SK-N-SH (cell line): ENCODE measurements around the gene SYCE1. TPM values are rescaled to one million over a fixed set of nuclear protein-coding genes. Genes with fewer than 3 reads are reported as not detected.
"Not testable (repeated sequence)": the region's sequence is repeated elsewhere in the genome, so short reads cannot be mapped to it uniquely, and the experiment has no call there.

Experiments used
- CTCF ChIA-PET: fragments of 300-600, 350-600 bp; formaldehyde crosslinking; extraction: SDS; loops from one replicate; lab custom pipeline; 2021; lab: Yijun Ruan, JAX
- POLR2A ChIA-PET: fragments of 350-600 bp; sonication (Branson Sonifier 250); formaldehyde crosslinking; extraction: SDS; loops from one replicate; lab custom pipeline; 2020; ENCODE audit warnings: antibody characterized with exemption, inconsistent platforms; lab: Yijun Ruan, JAX
- DNase-seq: peaks from one replicate; pipeline ENCODE4 v3.0.0; 2012
- H2AFZ ChIP-seq: fragments of 200-600 bp; sonication (generic); 2 replicates; pipeline ENCODE4 v1.8.1; 2016; ENCODE audit warnings: antibody characterized with exemption, mild to moderate bottlenecking, low read depth
- H3F3A ChIP-seq: fragments of 200-600 bp; sonication (generic); replicated peaks from 2 replicates; pipeline ENCODE3; 2016; ENCODE audit warnings: antibody characterized with exemption, mild to moderate bottlenecking; ENCODE audit not compliant: insufficient read depth
- H3K27ac ChIP-seq, 2 experiments: fragments of 200-500 bp in 1 of 2; fragments of 200-600 bp in 1 of 2; sonication (Bioruptor generic) in 1 of 2; sonication (generic), shearing (Covaris generic) in 1 of 2; 2 replicates each; pipeline versions ENCODE4 v1.5.1 to v1.6.1; 2014 to 2016; ENCODE audit warnings: low read depth in 2 of 2, inconsistent platforms in 1 of 2, low read length in 1 of 2, mild to moderate bottlenecking in 1 of 2, mixed read lengths in 1 of 2
- H3K27me3 ChIP-seq: fragments of 200-600 bp; sonication (generic), shearing (Covaris generic); 2 replicates; pipeline ENCODE4 v1.6.1; 2016; ENCODE audit warnings: mixed run types; ENCODE audit not compliant: insufficient read depth
- H3K36me3 ChIP-seq, 2 experiments: fragments of 200-500 bp in 1 of 2; fragments of 200-600 bp in 1 of 2; sonication (Bioruptor generic) in 1 of 2; sonication (generic) in 1 of 2; replicated peaks in 1 of 2; 2 replicates each; pipeline versions ENCODE3 to v1.5.1; 2014 to 2016; ENCODE audit warnings: low read length in 1 of 2, mild to moderate bottlenecking in 1 of 2; ENCODE audit not compliant: insufficient read depth in 2 of 2, control insufficient read depth in 1 of 2
- H3K4me1 ChIP-seq, 2 experiments: fragments of 200-500 bp in 1 of 2; fragments of 200-600 bp in 1 of 2; sonication (Bioruptor generic) in 1 of 2; sonication (generic), shearing (Covaris generic) in 1 of 2; 2 replicates each; pipeline versions ENCODE4 v1.5.1 to v1.6.1; 2014 to 2016; ENCODE audit warnings: low read depth in 1 of 2, low read length in 1 of 2, mixed run types in 1 of 2; ENCODE audit not compliant: insufficient read depth in 2 of 2, control insufficient read depth in 1 of 2
- H3K4me2 ChIP-seq: fragments of 200-600 bp; sonication (generic), shearing (Covaris generic); 2 replicates; pipeline ENCODE4 v1.6.1; 2017; ENCODE audit warnings: mixed run types
- H3K4me3 ChIP-seq, 2 experiments: fragments of 200-500 bp in 1 of 2; fragments of 200-600 bp in 1 of 2; sonication (Bioruptor generic) in 1 of 2; sonication (generic), shearing (Covaris generic) in 1 of 2; 2 replicates each; pipeline versions ENCODE4 v1.5.1 to v1.8.1; 2014 to 2016; ENCODE audit warnings: low read depth in 2 of 2, inconsistent platforms in 1 of 2, low read length in 1 of 2, mild to moderate bottlenecking in 1 of 2, mixed read lengths in 1 of 2, moderate library complexity in 1 of 2
- H3K79me2 ChIP-seq: fragments of 200-600 bp; sonication (generic); 2 replicates; pipeline ENCODE4 v1.8.1; 2017; ENCODE audit warnings: mild to moderate bottlenecking; ENCODE audit not compliant: insufficient read depth
- H3K9ac ChIP-seq: fragments of 200-600 bp; sonication (generic); 2 replicates; pipeline ENCODE4 v1.6.1; 2017; ENCODE audit warnings: mixed run types
- H3K9me2 ChIP-seq: fragments of 200-600 bp; sonication (generic); 2 replicates; pipeline ENCODE4 v1.6.1; 2017; ENCODE audit warnings: mixed run types
- H3K9me3 ChIP-seq: fragments of 200-600 bp; sonication (generic); 2 replicates; pipeline ENCODE4 v1.6.1; 2017; ENCODE audit warnings: mixed run types, mild to moderate bottlenecking, moderate library complexity
- H4K20me1 ChIP-seq: fragments of 200-600 bp; sonication (generic); 2 replicates; pipeline ENCODE4 v1.6.1; 2017; ENCODE audit warnings: mild to moderate bottlenecking, mixed run types; ENCODE audit not compliant: insufficient read depth
- WGBS: methylation state at CpG from one replicate; pipeline ENCODE4 v1.1.6; 2017; ENCODE audit warnings: low lambda C conversion rate; 5-methylcytosine and 5-hydroxymethylcytosine counted together
- polyA plus RNA-seq, 3 experiments: library from polyadenylated mRNA; depleted of rRNA; stranded (reverse); fragments of >200 nt; gene quantifications; 2 replicates each; pipeline ENCODE4 v1.2.3, GENCODE V29; 2012

SYCE1 gene
- polyA plus RNA-seq, 1 of the 3 experiments (the other 2 are of a cell fraction): not detected

GRCh38 chr10:133573460-133573859 is 8.1 kb upstream of the SYCE1 start:
- 45% methylated on average over 1 of the region's 1 CpG for WGBS
- H3K4me2 ChIP-seq, H3F3A ChIP-seq, H3K27ac ChIP-seq, H3K9me3 ChIP-seq, H3K9me2 ChIP-seq, H3K27me3 ChIP-seq, H3K9ac ChIP-seq, H3K4me3 ChIP-seq, H3K4me1 ChIP-seq, H4K20me1 ChIP-seq, H3K36me3 ChIP-seq, DNase-seq, H3K79me2 ChIP-seq, H2AFZ ChIP-seq, POLR2A ChIA-PET: not testable (repeated sequence)
- CTCF ChIA-PET: interaction anchor here (1.0 to 1.5 kb wide), 3 partner anchors 32 to 135 kb away, joined by 3 to 4 read pairs (median 4); no protein-coding TSS in a partner anchor

GRCh38 chr10:133572055-133572454 is 6.7 kb upstream of the SYCE1 start:
- H2AFZ ChIP-seq, H4K20me1 ChIP-seq: not testable (repeated sequence)
- 54% methylated on average over 11 of the region's 11 CpGs for WGBS

GRCh38 chr10:133569801-133570200 is 4.4 kb upstream of the SYCE1 start:
- H3K9ac ChIP-seq, H4K20me1 ChIP-seq, H3F3A ChIP-seq, H3K4me3 ChIP-seq, H3K4me1 ChIP-seq, POLR2A ChIA-PET, CTCF ChIA-PET, H3K27ac ChIP-seq, H3K9me3 ChIP-seq, H3K79me2 ChIP-seq, H3K36me3 ChIP-seq, H3K27me3 ChIP-seq, DNase-seq, H3K4me2 ChIP-seq, H3K9me2 ChIP-seq, H2AFZ ChIP-seq: not testable (repeated sequence)
- WGBS: 61% methylated on average over 11 of the region's 21 CpGs

More at GRCh38 chr10:133572055-133572454, 6.7 kb upstream of the SYCE1 start:
- DNase-seq, H3K9ac ChIP-seq, CTCF ChIA-PET, H3K4me3 ChIP-seq, H3K27ac ChIP-seq, H3K9me3 ChIP-seq, H3K27me3 ChIP-seq, H3K4me1 ChIP-seq, H3K79me2 ChIP-seq, POLR2A ChIA-PET, H3K9me2 ChIP-seq, H3K36me3 ChIP-seq, H3F3A ChIP-seq, H3K4me2 ChIP-seq: not testable (repeated sequence)

GRCh38 chr10:133568831-133569527 is 3.6 kb upstream of the SYCE1 start:
- DNase-seq, H4K20me1 ChIP-seq, H3K9me3 ChIP-seq, H3K4me2 ChIP-seq, H3K9ac ChIP-seq, H3F3A ChIP-seq, H3K4me3 ChIP-seq, H3K36me3 ChIP-seq, H2AFZ ChIP-seq, H3K27me3 ChIP-seq, H3K27ac ChIP-seq, CTCF ChIA-PET, H3K9me2 ChIP-seq, POLR2A ChIA-PET, H3K79me2 ChIP-seq, H3K4me1 ChIP-seq: not testable (repeated sequence)
- no CpG with 5 or more reads among the region's 80 CpGs for WGBS
